Central memory CD4-positive, alpha-beta T cell (primary cell): ENCODE measurements around the gene TWNK.
A peak's percentile ranks its signal among the peaks of the same experiment; 100 is the strongest.
"Not testable (repeated sequence)": the region's sequence is repeated elsewhere in the genome, so short reads cannot be mapped to it uniquely, and the experiment has no call there.

Experiments used
- DNase-seq: peaks from one replicate; pipeline ENCODE4 v3.0.0; 2022

The TWNK gene

GRCh38 chr10:100975397-100975796 is 11.9 kb upstream of the TWNK start:
- DNase-seq, result not testable (repeated sequence)

- no peak for DNase-seq
Measured at GRCh38 chr10:100976906-100977305, 10.4 kb upstream of the TWNK start.

GRCh38 chr10:100977436-100977835 is 9.9 kb upstream of the TWNK start:
- no peak for DNase-seq

GRCh38 chr10:100978121-100978900 is 9.0 kb upstream of the TWNK start:
- no peak for DNase-seq

GRCh38 chr10:100978901-100979195 is 8.5 kb upstream of the TWNK start:
- DNase-seq, result no peak

GRCh38 chr10:100979791-100980272 is 7.5 kb upstream of the TWNK start:
- no peak for DNase-seq

GRCh38 chr10:100980311-100980710 is 7.0 kb upstream of the TWNK start:
- no peak for DNase-seq

- no peak for DNase-seq
Measured at GRCh38 chr10:100980711-100981110, 6.6 kb upstream of the TWNK start.

- DNase-seq, result no peak
Measured at GRCh38 chr10:100981178-100981772, 6.1 kb upstream of the TWNK start.

GRCh38 chr10:100982916-100983830 is 4.2 kb upstream of the TWNK start:
- no peak for DNase-seq

- DNase-seq, result no peak
Measured at GRCh38 chr10:100983868-100984671, 3.3 kb upstream of the TWNK start.

- DNase-seq, result no peak
Measured at GRCh38 chr10:100984672-100985177, 2.6 kb upstream of the TWNK start.

- no peak for DNase-seq
Measured at GRCh38 chr10:100985336-100985735, 2.0 kb upstream of the TWNK start.

- DNase-seq, result no peak
Measured at GRCh38 chr10:100986623-100986951, 756 bp upstream of the TWNK start.

- DNase-seq, result no peak
Measured at GRCh38 chr10:100987685-100988049, 324 bp downstream of the TWNK start.

- DNase-seq, result no peak
Measured at GRCh38 chr10:100988166-100988565, 823 bp downstream of the TWNK start.

- DNase-seq, result no peak
Measured at GRCh38 chr10:100989088-100989487, 1.7 kb downstream of the TWNK start.

GRCh38 chr10:100993986-100994708 is 6.8 kb downstream of the TWNK start:
- no peak for DNase-seq

- DNase-seq, result no peak
Measured at GRCh38 chr10:100995181-100995580, 7.8 kb downstream of the TWNK start.

GRCh38 chr10:100996678-100997359 is 9.5 kb downstream of the TWNK start:
- DNase-seq, result peak; percentile 38
